ENCODE results near the gene SH2B3.
"Not testable (repeated sequence)": the region's sequence is repeated elsewhere in the genome, so short reads cannot be mapped to it uniquely, and the experiment has no call there.

Gene SH2B3

GRCh38 chr12:111386885-111387284, 18.8 kb upstream of the SH2B3 start:
- no peak for DNase-seq (ENCODE audit: low read depth, low spot score)

GRCh38 chr12:111387747-111388323, 17.9 kb upstream of the SH2B3 start:
- no peak for DNase-seq (ENCODE audit: low read depth, low spot score)

- DNase-seq (ENCODE audit: low read depth, low spot score) = no peak
These were observed 16.1 kb upstream of the SH2B3 start for GRCh38 chr12:111389635-111390034.

- DNase-seq (ENCODE audit: low read depth, low spot score) = no peak
These were observed 14.8 kb upstream of the SH2B3 start for GRCh38 chr12:111390910-111391309.

GRCh38 chr12:111393700-111394300, 11.9 kb upstream of the SH2B3 start:
- DNase-seq (ENCODE audit: low read depth, low spot score) = no peak

GRCh38 chr12:111394480-111394879, 11.2 kb upstream of the SH2B3 start:
- DNase-seq (ENCODE audit: low read depth, low spot score) = no peak

- no peak for DNase-seq (ENCODE audit: low read depth, low spot score)
These were observed 10.2 kb upstream of the SH2B3 start for GRCh38 chr12:111395336-111396187.

- not testable (repeated sequence) for DNase-seq (ENCODE audit: low read depth, low spot score)
These were observed 9.5 kb upstream of the SH2B3 start for GRCh38 chr12:111396271-111396670.

- DNase-seq (ENCODE audit: low read depth, low spot score) = no peak
These were observed 8.8 kb upstream of the SH2B3 start for GRCh38 chr12:111396726-111397445.

- DNase-seq (ENCODE audit: low read depth, low spot score) = no peak
These were observed 7.2 kb upstream of the SH2B3 start for GRCh38 chr12:111398530-111398929.

GRCh38 chr12:111399741-111400404, 5.8 kb upstream of the SH2B3 start:
- not testable (repeated sequence) for DNase-seq (ENCODE audit: low read depth, low spot score)

GRCh38 chr12:111401167-111401605, 4.5 kb upstream of the SH2B3 start:
- no peak for DNase-seq (ENCODE audit: low read depth, low spot score)

- DNase-seq (ENCODE audit: low read depth, low spot score) = not testable (repeated sequence)
These were observed 3.3 kb upstream of the SH2B3 start for GRCh38 chr12:111402490-111402824.

GRCh38 chr12:111404362-111405148, 1.2 kb upstream of the SH2B3 start:
- no peak for DNase-seq (ENCODE audit: low read depth, low spot score)

- DNase-seq (ENCODE audit: low read depth, low spot score) = no peak
These were observed 419 bp upstream of the SH2B3 start for GRCh38 chr12:111405149-111405858.

GRCh38 chr12:111406474-111407376, 1.0 kb downstream of the SH2B3 start:
- DNase-seq (ENCODE audit: low read depth, low spot score) = no peak

GRCh38 chr12:111407377-111408115, 1.8 kb downstream of the SH2B3 start:
- DNase-seq (ENCODE audit: low read depth, low spot score) = no peak

GRCh38 chr12:111408116-111408440, 2.4 kb downstream of the SH2B3 start:
- DNase-seq (ENCODE audit: low read depth, low spot score) = no peak

Measured in smooth muscle cell of the brain vasculature (primary cell).